GM12891 (cell line): Measurements from ENCODE around the gene PRSS23.

Experiments used
- POLR2A ChIP-seq: IDR thresholded peaks from 2 replicates; pipeline ENCODE4 v1.6.1; 2011; ENCODE audit warnings: low read depth, low read length, control low read depth
- POLR2AphosphoS5 ChIP-seq: IDR thresholded peaks from 2 replicates; pipeline ENCODE4 v1.6.1; 2011; ENCODE audit warnings: low read depth, low read length, control low read depth
- POU2F2 ChIP-seq: IDR thresholded peaks from 2 replicates; pipeline ENCODE4 v1.6.1; 2011; ENCODE audit warnings: low read depth, mild to moderate bottlenecking, control low read depth, low read length, moderate library complexity
- TAF1 ChIP-seq: IDR thresholded peaks from 2 replicates; pipeline ENCODE4 v1.6.1; 2011; ENCODE audit warnings: low read depth, low read length, control low read depth

DNA sequence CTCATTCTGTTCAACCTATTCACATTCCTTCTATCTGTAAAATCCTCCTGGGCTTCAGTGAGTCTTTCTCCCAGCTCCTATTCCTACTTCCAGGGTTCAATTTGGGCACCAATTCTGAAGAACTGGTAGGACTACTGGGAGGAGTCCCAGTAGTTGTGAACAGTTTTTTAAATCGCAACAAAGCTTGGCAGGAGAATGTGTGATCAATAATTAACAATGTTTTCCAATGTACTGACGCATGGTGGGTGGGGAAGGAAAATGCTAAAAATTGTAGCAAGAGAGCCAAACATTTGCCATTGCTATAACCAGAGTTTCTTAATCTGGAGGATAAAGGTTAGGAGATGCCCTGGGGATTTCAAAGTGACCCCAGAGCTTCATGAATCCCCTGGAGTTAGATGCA, 27.3 kb upstream of the PRSS23 start:
- TF ChIP-seq POLR2AphosphoS5 (no peak), POU2F2 (no peak), TAF1 (no peak), POLR2A (no peak)
